ENCODE measurements around the gene CHAF1A.

The CHAF1A gene

GRCh38 chr19:4400135-4400936 lies 2.1 kb upstream of the CHAF1A start, which contains the start of gene SH3GL1:
SH3GL1 (minus strand) TSS chr19:4400547; CDS start chr19:4400368, 179 bp downstream.
- H3K27ac ChIP-seq (ENCODE audit: low read depth, low read length) = peak within 1 kb of the TSS; percentile 76
- H3K4me3 ChIP-seq (ENCODE audit: low read depth, low read length) = peak within 1 kb of the TSS; percentile 80
- no peaks in the 10 kb centered on the region for H3K27me3 ChIP-seq (ENCODE audit: control insufficient read depth, insufficient read depth, low read length)
- H3K4me1 ChIP-seq (ENCODE audit: control insufficient read depth, insufficient read depth, low read length) = peaks cover 16% of the 10 kb centered on the region
- H3K9ac ChIP-seq (ENCODE audit: low read length) = peak within 1 kb of the TSS; percentile 90
- peaks cover 21% of the 10 kb centered on the region for H3K36me3 ChIP-seq (ENCODE audit: control insufficient read depth, insufficient read depth, low read length)
- H3K9me3 ChIP-seq (ENCODE audit: control insufficient read depth, insufficient read depth, low read depth, low read length) = no peaks in the 10 kb centered on the region

GRCh38 chr19:4401769-4402170 lies 670 bp upstream of the CHAF1A start:
- Histone ChIP-seq H3K4me3 (ENCODE audit: low read depth, low read length) (peak overlapping the region; percentile 52), H3K9me3 (ENCODE audit: control insufficient read depth, insufficient read depth, low read depth, low read length) (no peaks in the 10 kb centered on the region), H3K36me3 (ENCODE audit: control insufficient read depth, insufficient read depth, low read length) (peaks cover 27% of the 10 kb centered on the region), H3K27ac (ENCODE audit: low read depth, low read length) (no peak overlapping the region; the same call in 1 of the 2 replicates), H3K27me3 (ENCODE audit: control insufficient read depth, insufficient read depth, low read length) (no peaks in the 10 kb centered on the region), H3K4me1 (ENCODE audit: control insufficient read depth, insufficient read depth, low read length) (peaks cover 22% of the 10 kb centered on the region), H3K9ac (ENCODE audit: low read length) (peak overlapping the region; percentile 43)

- H3K27me3 ChIP-seq (ENCODE audit: control insufficient read depth, insufficient read depth, low read length) = no peaks in the 10 kb centered on the region
- no peaks in the 10 kb centered on the region for H3K9me3 ChIP-seq (ENCODE audit: control insufficient read depth, insufficient read depth, low read depth, low read length)
- peaks cover 16% of the 10 kb centered on the region for H3K36me3 ChIP-seq (ENCODE audit: control insufficient read depth, insufficient read depth, low read length)
- H3K4me3 ChIP-seq (ENCODE audit: low read depth, low read length) = peak overlapping the region; percentile 89
- peak overlapping the region; percentile 95 for H3K27ac ChIP-seq (ENCODE audit: low read depth, low read length)
- peak overlapping the region; percentile 98 for H3K9ac ChIP-seq (ENCODE audit: low read length)
- peaks cover 22% of the 10 kb centered on the region for H3K4me1 ChIP-seq (ENCODE audit: control insufficient read depth, insufficient read depth, low read length)
Measured at GRCh38 chr19:4403005-4403761, 743 bp downstream of the CHAF1A start.

- peaks cover 37% of the 10 kb centered on the region for H3K4me1 ChIP-seq (ENCODE audit: control insufficient read depth, insufficient read depth, low read length)
- no peak overlapping the region for H3K9ac ChIP-seq (ENCODE audit: low read length)
- no peak overlapping the region for H3K4me3 ChIP-seq (ENCODE audit: low read depth, low read length)
- peak overlapping the region; percentile 12; the same call in 1 of the 2 replicates for H3K27ac ChIP-seq (ENCODE audit: low read depth, low read length)
- H3K27me3 ChIP-seq (ENCODE audit: control insufficient read depth, insufficient read depth, low read length) = no peaks in the 10 kb centered on the region
- H3K9me3 ChIP-seq (ENCODE audit: control insufficient read depth, insufficient read depth, low read depth, low read length) = no peaks in the 10 kb centered on the region
- peaks cover 35% of the 10 kb centered on the region for H3K36me3 ChIP-seq (ENCODE audit: control insufficient read depth, insufficient read depth, low read length)
Measured at GRCh38 chr19:4405977-4406376, 3.5 kb downstream of the CHAF1A start.

GRCh38 chr19:4406626-4407025 lies 4.2 kb downstream of the CHAF1A start:
- Histone ChIP-seq H3K36me3 (ENCODE audit: control insufficient read depth, insufficient read depth, low read length) (peaks cover 41% of the 10 kb centered on the region), H3K27ac (ENCODE audit: low read depth, low read length) (peak overlapping the region; percentile 71; the same call in 1 of the 2 replicates), H3K4me1 (ENCODE audit: control insufficient read depth, insufficient read depth, low read length) (peaks cover 37% of the 10 kb centered on the region)

GRCh38 chr19:4409123-4409933 lies 6.9 kb downstream of the CHAF1A start:
- peaks cover 65% of the 10 kb centered on the region for H3K36me3 ChIP-seq (ENCODE audit: control insufficient read depth, insufficient read depth, low read length)
- H3K4me3 ChIP-seq (ENCODE audit: low read depth, low read length) = peak overlapping the region; percentile 21; the same call in 1 of the 2 replicates
- H3K9me3 ChIP-seq (ENCODE audit: control insufficient read depth, insufficient read depth, low read depth, low read length) = no peaks in the 10 kb centered on the region
- peaks cover 38% of the 10 kb centered on the region for H3K4me1 ChIP-seq (ENCODE audit: control insufficient read depth, insufficient read depth, low read length)
- no peaks in the 10 kb centered on the region for H3K27me3 ChIP-seq (ENCODE audit: control insufficient read depth, insufficient read depth, low read length)
- peak overlapping the region; percentile 84 for H3K27ac ChIP-seq (ENCODE audit: low read depth, low read length)
- peak overlapping the region; percentile 87 for H3K9ac ChIP-seq (ENCODE audit: low read length)

More at GRCh38 chr19:4406626-4407025, 4.2 kb downstream of the CHAF1A start:
- no peaks in the 10 kb centered on the region for H3K9me3 ChIP-seq (ENCODE audit: control insufficient read depth, insufficient read depth, low read depth, low read length)
- H3K9ac ChIP-seq (ENCODE audit: low read length) = no peak overlapping the region
- no peaks in the 10 kb centered on the region for H3K27me3 ChIP-seq (ENCODE audit: control insufficient read depth, insufficient read depth, low read length)
- H3K4me3 ChIP-seq (ENCODE audit: low read depth, low read length) = no peak overlapping the region

GRCh38 chr19:4413588-4413987 lies 11.1 kb downstream of the CHAF1A start:
- Histone ChIP-seq H3K36me3 (ENCODE audit: control insufficient read depth, insufficient read depth, low read length) (peaks cover 87% of the 10 kb centered on the region), H3K4me3 (ENCODE audit: low read depth, low read length) (no peak overlapping the region), H3K27me3 (ENCODE audit: control insufficient read depth, insufficient read depth, low read length) (no peaks in the 10 kb centered on the region), H3K9ac (ENCODE audit: low read length) (no peak overlapping the region), H3K4me1 (ENCODE audit: control insufficient read depth, insufficient read depth, low read length) (peaks cover 34% of the 10 kb centered on the region), H3K27ac (ENCODE audit: low read depth, low read length) (no peak overlapping the region; the same call in none of the 2 replicates), H3K9me3 (ENCODE audit: control insufficient read depth, insufficient read depth, low read depth, low read length) (no peaks in the 10 kb centered on the region)

- Histone ChIP-seq H3K4me3 (ENCODE audit: low read depth, low read length) (no peak overlapping the region), H3K9ac (ENCODE audit: low read length) (no peak overlapping the region), H3K36me3 (ENCODE audit: control insufficient read depth, insufficient read depth, low read length) (peaks cover 92% of the 10 kb centered on the region), H3K27ac (ENCODE audit: low read depth, low read length) (peak overlapping the region; percentile 52; the same call in 1 of the 2 replicates), H3K4me1 (ENCODE audit: control insufficient read depth, insufficient read depth, low read length) (peaks cover 28% of the 10 kb centered on the region), H3K27me3 (ENCODE audit: control insufficient read depth, insufficient read depth, low read length) (no peaks in the 10 kb centered on the region), H3K9me3 (ENCODE audit: control insufficient read depth, insufficient read depth, low read depth, low read length) (no peaks in the 10 kb centered on the region)
Measured at GRCh38 chr19:4414144-4414799, 11.8 kb downstream of the CHAF1A start.

- Histone ChIP-seq H3K36me3 (ENCODE audit: control insufficient read depth, insufficient read depth, low read length) (peaks cover 91% of the 10 kb centered on the region), H3K9me3 (ENCODE audit: control insufficient read depth, insufficient read depth, low read depth, low read length) (no peaks in the 10 kb centered on the region), H3K4me1 (ENCODE audit: control insufficient read depth, insufficient read depth, low read length) (peaks cover 22% of the 10 kb centered on the region), H3K4me3 (ENCODE audit: low read depth, low read length) (no peak overlapping the region), H3K9ac (ENCODE audit: low read length) (no peak overlapping the region), H3K27me3 (ENCODE audit: control insufficient read depth, insufficient read depth, low read length) (no peaks in the 10 kb centered on the region), H3K27ac (ENCODE audit: low read depth, low read length) (peak overlapping the region; percentile 52)
Measured at GRCh38 chr19:4414800-4415321, 12.4 kb downstream of the CHAF1A start.

GRCh38 chr19:4415352-4415751 lies 12.9 kb downstream of the CHAF1A start:
- H3K4me3 ChIP-seq (ENCODE audit: low read depth, low read length) = no peak overlapping the region
- H3K36me3 ChIP-seq (ENCODE audit: control insufficient read depth, insufficient read depth, low read length) = peaks cover 91% of the 10 kb centered on the region
- H3K9me3 ChIP-seq (ENCODE audit: control insufficient read depth, insufficient read depth, low read depth, low read length) = no peaks in the 10 kb centered on the region
- H3K27me3 ChIP-seq (ENCODE audit: control insufficient read depth, insufficient read depth, low read length) = no peaks in the 10 kb centered on the region
- H3K27ac ChIP-seq (ENCODE audit: low read depth, low read length) = peak overlapping the region; percentile 52
- H3K9ac ChIP-seq (ENCODE audit: low read length) = peak overlapping the region; percentile 35
- H3K4me1 ChIP-seq (ENCODE audit: control insufficient read depth, insufficient read depth, low read length) = peaks cover 19% of the 10 kb centered on the region
